ENCODE results near the gene HIBADH.

GRCh38 chr7:27665531-27665930, 2.8 kb upstream of the HIBADH start:
- TF ChIP-seq CTCF (IDR thresholded peaks at IDR 0.05 in 2 of 3, conservative IDR thresholded peaks at IDR 0.05 in 1 of 3; ENCODE audit: control insufficient read depth in 2 of 3, extremely low read depth in 1 of 3, insufficient read depth in 1 of 3, low read depth in 3 of 3, low read length in 3 of 3) = no peak
- TF ChIP-seq PBX3 (IDR thresholded peaks at IDR 0.05; ENCODE audit: insufficient replicate concordance, low read depth, low read length) = no peak
- no peak for TF ChIP-seq NFYB (IDR thresholded peaks at IDR 0.05; ENCODE audit: insufficient read depth, low read depth, low read length)
- TF ChIP-seq USF2 (IDR thresholded peaks at IDR 0.05; ENCODE audit: borderline replicate concordance, low read depth, low read length) = no peak
- TF ChIP-seq, protein P1, sequence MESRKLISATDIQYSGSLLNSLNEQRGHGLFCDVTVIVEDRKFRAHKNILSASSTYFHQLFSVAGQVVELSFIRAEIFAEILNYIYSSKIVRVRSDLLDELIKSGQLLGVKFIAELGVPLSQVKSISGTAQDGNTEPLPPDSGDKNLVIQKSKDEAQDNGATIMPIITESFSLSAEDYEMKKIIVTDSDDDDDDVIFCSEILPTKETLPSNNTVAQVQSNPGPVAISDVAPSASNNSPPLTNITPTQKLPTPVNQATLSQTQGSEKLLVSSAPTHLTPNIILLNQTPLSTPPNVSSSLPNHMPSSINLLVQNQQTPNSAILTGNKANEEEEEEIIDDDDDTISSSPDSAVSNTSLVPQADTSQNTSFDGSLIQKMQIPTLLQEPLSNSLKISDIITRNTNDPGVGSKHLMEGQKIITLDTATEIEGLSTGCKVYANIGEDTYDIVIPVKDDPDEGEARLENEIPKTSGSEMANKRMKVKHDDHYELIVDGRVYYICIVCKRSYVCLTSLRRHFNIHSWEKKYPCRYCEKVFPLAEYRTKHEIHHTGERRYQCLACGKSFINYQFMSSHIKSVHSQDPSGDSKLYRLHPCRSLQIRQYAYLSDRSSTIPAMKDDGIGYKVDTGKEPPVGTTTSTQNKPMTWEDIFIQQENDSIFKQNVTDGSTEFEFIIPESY (IDR thresholded peaks at IDR 0.05) = no peak
- TF ChIP-seq CREM (IDR thresholded peaks at IDR 0.05; ENCODE audit: low read depth) = no peak
- no peak for TF ChIP-seq BRCA1 (IDR thresholded peaks at IDR 0.05; ENCODE audit: low read depth, low read length)
- TF ChIP-seq, protein P2, sequence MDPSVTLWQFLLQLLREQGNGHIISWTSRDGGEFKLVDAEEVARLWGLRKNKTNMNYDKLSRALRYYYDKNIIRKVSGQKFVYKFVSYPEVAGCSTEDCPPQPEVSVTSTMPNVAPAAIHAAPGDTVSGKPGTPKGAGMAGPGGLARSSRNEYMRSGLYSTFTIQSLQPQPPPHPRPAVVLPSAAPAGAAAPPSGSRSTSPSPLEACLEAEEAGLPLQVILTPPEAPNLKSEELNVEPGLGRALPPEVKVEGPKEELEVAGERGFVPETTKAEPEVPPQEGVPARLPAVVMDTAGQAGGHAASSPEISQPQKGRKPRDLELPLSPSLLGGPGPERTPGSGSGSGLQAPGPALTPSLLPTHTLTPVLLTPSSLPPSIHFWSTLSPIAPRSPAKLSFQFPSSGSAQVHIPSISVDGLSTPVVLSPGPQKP (IDR thresholded peaks at IDR 0.05; ENCODE audit: low read depth, low read length) = no peak
- no peak for TF ChIP-seq NFIC (IDR thresholded peaks at IDR 0.05; ENCODE audit: low read depth, low read length)
- no peak for TF ChIP-seq ESRRA (IDR thresholded peaks at IDR 0.05; ENCODE audit: low read length)
- TF ChIP-seq EP300 (IDR thresholded peaks at IDR 0.05; ENCODE audit: borderline replicate concordance in 1 of 2, control insufficient read depth in 1 of 2, low read depth in 2 of 2, low read length in 2 of 2) = no peak
- TF ChIP-seq EGR1 (IDR thresholded peaks at IDR 0.05; ENCODE audit: borderline replicate concordance in 1 of 2, low read depth in 2 of 2, low read length in 2 of 2) = no peak
- TF ChIP-seq CBX5 (IDR thresholded peaks at IDR 0.05; ENCODE audit: low read depth) = no peak
